HepG2 (cell line): Measurements from ENCODE around the gene TDG. TPM values are rescaled to one million over a fixed set of nuclear protein-coding genes. Genes with fewer than 3 reads are reported as not detected.

Experiments
- ELF1 ChIP-seq: sonication (generic); formaldehyde crosslinking; IDR thresholded peaks from 2 replicates; pipeline ENCODE4 v1.4.0; 2020; ENCODE audit warnings: missing genetic modification reagents
- HNRNPLL ChIP-seq: fragments of 200-400 bp; formaldehyde crosslinking; IDR thresholded peaks from 2 replicates; pipeline ENCODE4 v1.6.1; 2017; ENCODE audit warnings: mild to moderate bottlenecking, low read depth, low read length; ENCODE audit not compliant: poor library complexity, severe bottlenecking
- NAIF1 ChIP-seq: sonication (generic); formaldehyde crosslinking; IDR thresholded peaks from 2 replicates; pipeline ENCODE4 v1.5.0; 2020; ENCODE audit warnings: mild to moderate bottlenecking, missing genetic modification reagents, borderline replicate concordance
- RBAK ChIP-seq: sonication (generic); formaldehyde crosslinking; IDR thresholded peaks from 2 replicates; pipeline ENCODE4 v1.5.1; 2020; ENCODE audit warnings: mild to moderate bottlenecking, missing genetic modification reagents
- SMAD3 ChIP-seq: sonication (generic); formaldehyde crosslinking; IDR thresholded peaks from 2 replicates; pipeline ENCODE4 v1.4.0; 2020; ENCODE audit warnings: missing genetic modification reagents
- TAF15 ChIP-seq: fragments of 200-400 bp; formaldehyde crosslinking; IDR thresholded peaks from one replicate; pipeline ENCODE4 v1.6.1; 2018; ENCODE audit warnings: mild to moderate bottlenecking, low read depth, low read length; ENCODE audit not compliant: poor library complexity, severe bottlenecking
- ZBTB14 ChIP-seq: sonication (generic); formaldehyde crosslinking; IDR thresholded peaks from 2 replicates; pipeline ENCODE4 v1.4.0; 2020; ENCODE audit warnings: missing genetic modification reagents
- ZNF326 ChIP-seq: sonication (generic); formaldehyde crosslinking; IDR thresholded peaks from 2 replicates; pipeline ENCODE4 v1.4.0; 2020; ENCODE audit warnings: missing genetic modification reagents, borderline replicate concordance
- ZNF382 ChIP-seq: sonication (generic); formaldehyde crosslinking; IDR thresholded peaks from 2 replicates; pipeline ENCODE4 v1.5.0; 2020; ENCODE audit warnings: missing genetic modification reagents, mild to moderate bottlenecking, borderline replicate concordance
- ZNF530 ChIP-seq: sonication (generic); formaldehyde crosslinking; IDR thresholded peaks from 2 replicates; pipeline ENCODE4 v1.5.0; 2020; ENCODE audit warnings: low read depth, mild to moderate bottlenecking, missing genetic modification reagents
- ZNF543 ChIP-seq: sonication (generic); formaldehyde crosslinking; IDR thresholded peaks from 2 replicates; pipeline ENCODE4 v1.4.0; 2020; ENCODE audit warnings: mild to moderate bottlenecking, missing genetic modification reagents
- ZNF766 ChIP-seq: sonication (generic); formaldehyde crosslinking; IDR thresholded peaks from 2 replicates; pipeline ENCODE4 v1.5.0; 2020; ENCODE audit warnings: missing genetic modification reagents, borderline replicate concordance
- ZNF83 ChIP-seq: sonication (generic); formaldehyde crosslinking; IDR thresholded peaks from 2 replicates; pipeline ENCODE4 v1.4.0; 2020; ENCODE audit warnings: missing genetic modification reagents, mild to moderate bottlenecking, borderline replicate concordance
- polyA plus RNA-seq, 8 experiments: library from polyadenylated mRNA; depleted of rRNA in 3 of 8; stranded (reverse) in 7 of 8; unstranded in 1 of 8; fragments of >200 nt; fragmentation: Illumina TruSeq in 4 of 8; extraction: Trizol in 4 of 8; gene quantifications; 2 replicates each; pipeline versions ENCODE4 v1.2.1 to v1.2.3, GENCODE V29; 2011 to 2016; ENCODE audit warnings: low read depth in 4 of 8, missing spikeins in 1 of 8, mixed read lengths in 1 of 8; ENCODE audit not compliant: insufficient read depth in 1 of 8
- total RNA-seq, 5 experiments: library from RNA; depleted of rRNA; stranded (reverse); fragments of >200 nt; fragmentation: Illumina TruSeq; extraction: Trizol; gene quantifications; 2 replicates each; pipeline ENCODE4 v1.2.3, GENCODE V29; 2016; ENCODE audit warnings: low read depth in 1 of 5
- TF ChIP-seq, protein P1 (sequence below): sonication (generic); formaldehyde crosslinking; IDR thresholded peaks from 2 replicates; pipeline ENCODE4 v1.8.0; 2022; ENCODE audit warnings: mild to moderate bottlenecking, missing genetic modification reagents, moderate library complexity
- TF ChIP-seq, protein P2 (sequence below): sonication (generic); formaldehyde crosslinking; conservative IDR thresholded peaks from 2 replicates; pipeline ENCODE4 v1.8.0; 2022; ENCODE audit warnings: low read depth, missing genetic modification reagents
- TF ChIP-seq, protein P3 (sequence below): sonication (generic); formaldehyde crosslinking; IDR thresholded peaks from 2 replicates; pipeline ENCODE4 v1.4.0; 2020; ENCODE audit warnings: mild to moderate bottlenecking, missing genetic modification reagents
- TF ChIP-seq, protein P4 (sequence below): sonication (generic); formaldehyde crosslinking; IDR thresholded peaks from 2 replicates; pipeline ENCODE4 v1.4.0; 2020; ENCODE audit warnings: missing genetic modification reagents

The TDG gene
- total and polyA plus RNA-seq, 2 of the 13 experiments (the other 11 are each of a cell fraction or from before 2014, with no cell fraction given): 14.2 to 19.5 TPM

DNA sequence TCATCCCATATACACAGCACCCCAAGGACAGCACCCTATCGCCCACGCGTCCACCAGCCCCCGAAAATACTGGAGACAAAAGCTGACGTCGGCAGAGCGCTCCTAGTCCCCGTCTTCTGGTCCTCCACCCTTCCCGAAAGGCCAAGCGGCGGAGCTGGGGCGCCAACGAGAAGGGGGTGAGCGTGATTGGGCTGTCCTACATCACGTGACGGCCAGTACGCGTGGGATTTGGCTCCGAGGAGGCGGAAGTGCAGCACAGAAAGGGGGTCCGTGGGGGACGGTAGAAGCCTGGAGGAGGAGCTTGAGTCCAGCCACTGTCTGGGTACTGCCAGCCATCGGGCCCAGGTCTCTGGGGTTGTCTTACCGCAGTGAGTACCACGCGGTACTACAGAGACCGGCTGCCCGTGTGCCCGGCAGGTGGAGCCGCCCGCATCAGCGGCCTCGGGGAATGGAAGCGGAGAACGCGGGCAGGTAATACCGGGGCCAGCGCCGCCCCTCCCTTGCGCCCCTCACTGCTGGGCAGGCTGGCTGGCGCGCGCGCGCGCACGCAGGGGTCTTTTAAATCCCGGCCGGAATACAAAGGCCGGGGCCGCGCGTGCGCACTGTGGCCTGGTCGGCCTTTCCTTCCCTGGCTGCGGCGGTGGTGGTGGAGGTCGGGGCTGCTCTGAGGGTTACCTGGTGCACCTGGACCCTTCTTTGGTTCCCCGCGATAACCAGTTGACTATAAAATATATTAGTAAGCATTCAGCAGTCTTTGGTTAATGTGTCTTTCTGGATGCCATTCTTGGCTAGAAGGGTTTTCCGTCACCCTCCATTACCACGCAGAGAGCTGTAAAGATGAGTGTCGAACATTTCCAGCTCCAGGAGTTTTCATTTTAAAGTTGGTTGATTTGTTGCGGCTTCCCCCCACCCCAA is at the start of gene TDG (continued):
- no peak for TF ChIP-seq TAF15
- TF ChIP-seq ELF1 (CRISPR knock-in tag): peak; percentile 97
- no peak; the same call in 1 of the 2 replicates for TF ChIP-seq ZNF766 (CRISPR knock-in tag)
- TF ChIP-seq, protein P1, sequence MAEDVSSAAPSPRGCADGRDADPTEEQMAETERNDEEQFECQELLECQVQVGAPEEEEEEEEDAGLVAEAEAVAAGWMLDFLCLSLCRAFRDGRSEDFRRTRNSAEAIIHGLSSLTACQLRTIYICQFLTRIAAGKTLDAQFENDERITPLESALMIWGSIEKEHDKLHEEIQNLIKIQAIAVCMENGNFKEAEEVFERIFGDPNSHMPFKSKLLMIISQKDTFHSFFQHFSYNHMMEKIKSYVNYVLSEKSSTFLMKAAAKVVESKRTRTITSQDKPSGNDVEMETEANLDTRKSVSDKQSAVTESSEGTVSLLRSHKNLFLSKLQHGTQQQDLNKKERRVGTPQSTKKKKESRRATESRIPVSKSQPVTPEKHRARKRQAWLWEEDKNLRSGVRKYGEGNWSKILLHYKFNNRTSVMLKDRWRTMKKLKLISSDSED (CRISPR knock-in tag): no peak
- peak; percentile 58; the same call in 1 of the 2 replicates for TF ChIP-seq NAIF1 (CRISPR knock-in tag)
- TF ChIP-seq ZBTB14 (CRISPR knock-in tag): peak; percentile 92
- TF ChIP-seq ZNF382 (CRISPR knock-in tag): no peak
- TF ChIP-seq, protein P2, sequence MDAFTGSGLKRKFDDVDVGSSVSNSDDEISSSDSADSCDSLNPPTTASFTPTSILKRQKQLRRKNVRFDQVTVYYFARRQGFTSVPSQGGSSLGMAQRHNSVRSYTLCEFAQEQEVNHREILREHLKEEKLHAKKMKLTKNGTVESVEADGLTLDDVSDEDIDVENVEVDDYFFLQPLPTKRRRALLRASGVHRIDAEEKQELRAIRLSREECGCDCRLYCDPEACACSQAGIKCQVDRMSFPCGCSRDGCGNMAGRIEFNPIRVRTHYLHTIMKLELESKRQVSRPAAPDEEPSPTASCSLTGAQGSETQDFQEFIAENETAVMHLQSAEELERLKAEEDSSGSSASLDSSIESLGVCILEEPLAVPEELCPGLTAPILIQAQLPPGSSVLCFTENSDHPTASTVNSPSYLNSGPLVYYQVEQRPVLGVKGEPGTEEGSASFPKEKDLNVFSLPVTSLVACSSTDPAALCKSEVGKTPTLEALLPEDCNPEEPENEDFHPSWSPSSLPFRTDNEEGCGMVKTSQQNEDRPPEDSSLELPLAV (CRISPR knock-in tag): 0 out of 2 replicates have a peak, but pooled peaks have one; percentile 64
- TF ChIP-seq, protein P3, sequence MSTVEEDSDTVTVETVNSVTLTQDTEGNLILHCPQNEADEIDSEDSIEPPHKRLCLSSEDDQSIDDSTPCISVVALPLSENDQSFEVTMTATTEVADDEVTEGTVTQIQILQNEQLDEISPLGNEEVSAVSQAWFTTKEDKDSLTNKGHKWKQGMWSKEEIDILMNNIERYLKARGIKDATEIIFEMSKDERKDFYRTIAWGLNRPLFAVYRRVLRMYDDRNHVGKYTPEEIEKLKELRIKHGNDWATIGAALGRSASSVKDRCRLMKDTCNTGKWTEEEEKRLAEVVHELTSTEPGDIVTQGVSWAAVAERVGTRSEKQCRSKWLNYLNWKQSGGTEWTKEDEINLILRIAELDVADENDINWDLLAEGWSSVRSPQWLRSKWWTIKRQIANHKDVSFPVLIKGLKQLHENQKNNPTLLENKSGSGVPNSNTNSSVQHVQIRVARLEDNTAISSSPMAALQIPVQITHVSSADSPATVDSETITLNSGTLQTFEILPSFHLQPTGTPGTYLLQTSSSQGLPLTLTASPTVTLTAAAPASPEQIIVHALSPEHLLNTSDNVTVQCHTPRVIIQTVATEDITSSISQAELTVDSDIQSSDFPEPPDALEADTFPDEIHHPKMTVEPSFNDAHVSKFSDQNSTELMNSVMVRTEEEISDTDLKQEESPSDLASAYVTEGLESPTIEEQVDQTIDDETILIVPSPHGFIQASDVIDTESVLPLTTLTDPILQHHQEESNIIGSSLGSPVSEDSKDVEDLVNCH: no peak
- TF ChIP-seq RBAK (CRISPR knock-in tag): no peak
- TF ChIP-seq, protein P4, sequence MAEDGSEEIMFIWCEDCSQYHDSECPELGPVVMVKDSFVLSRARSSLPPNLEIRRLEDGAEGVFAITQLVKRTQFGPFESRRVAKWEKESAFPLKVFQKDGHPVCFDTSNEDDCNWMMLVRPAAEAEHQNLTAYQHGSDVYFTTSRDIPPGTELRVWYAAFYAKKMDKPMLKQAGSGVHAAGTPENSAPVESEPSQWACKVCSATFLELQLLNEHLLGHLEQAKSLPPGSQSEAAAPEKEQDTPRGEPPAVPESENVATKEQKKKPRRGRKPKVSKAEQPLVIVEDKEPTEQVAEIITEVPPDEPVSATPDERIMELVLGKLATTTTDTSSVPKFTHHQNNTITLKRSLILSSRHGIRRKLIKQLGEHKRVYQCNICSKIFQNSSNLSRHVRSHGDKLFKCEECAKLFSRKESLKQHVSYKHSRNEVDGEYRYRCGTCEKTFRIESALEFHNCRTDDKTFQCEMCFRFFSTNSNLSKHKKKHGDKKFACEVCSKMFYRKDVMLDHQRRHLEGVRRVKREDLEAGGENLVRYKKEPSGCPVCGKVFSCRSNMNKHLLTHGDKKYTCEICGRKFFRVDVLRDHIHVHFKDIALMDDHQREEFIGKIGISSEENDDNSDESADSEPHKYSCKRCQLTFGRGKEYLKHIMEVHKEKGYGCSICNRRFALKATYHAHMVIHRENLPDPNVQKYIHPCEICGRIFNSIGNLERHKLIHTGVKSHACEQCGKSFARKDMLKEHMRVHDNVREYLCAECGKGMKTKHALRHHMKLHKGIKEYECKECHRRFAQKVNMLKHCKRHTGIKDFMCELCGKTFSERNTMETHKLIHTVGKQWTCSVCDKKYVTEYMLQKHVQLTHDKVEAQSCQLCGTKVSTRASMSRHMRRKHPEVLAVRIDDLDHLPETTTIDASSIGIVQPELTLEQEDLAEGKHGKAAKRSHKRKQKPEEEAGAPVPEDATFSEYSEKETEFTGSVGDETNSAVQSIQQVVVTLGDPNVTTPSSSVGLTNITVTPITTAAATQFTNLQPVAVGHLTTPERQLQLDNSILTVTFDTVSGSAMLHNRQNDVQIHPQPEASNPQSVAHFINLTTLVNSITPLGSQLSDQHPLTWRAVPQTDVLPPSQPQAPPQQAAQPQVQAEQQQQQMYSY (CRISPR knock-in tag): peak; percentile 73
- peak; percentile 88; the same call in 1 of the 2 replicates for TF ChIP-seq ZNF543 (CRISPR knock-in tag)
- TF ChIP-seq ZNF83 (CRISPR knock-in tag): peak; percentile 92
- TF ChIP-seq SMAD3: no peak; the same call in 1 of the 2 replicates
- peak; percentile 61 for TF ChIP-seq HNRNPLL
- TF ChIP-seq ZNF326 (CRISPR knock-in tag): no peak
- TF ChIP-seq ZNF530 (CRISPR knock-in tag): no peak
